BE2C (cell line): ENCODE data around the gene AIDA.

Experiments used
- DNase-seq: peaks from one replicate; pipeline ENCODE4 v3.0.0-alpha.2; 2020
- H3K27me3 ChIP-seq: fragments of 250-450 bp; sonication (Bioruptor Pico); 2 replicates; pipeline ENCODE4 v1.5.1; 2020; ENCODE audit warnings: mild to moderate bottlenecking
- H3K36me3 ChIP-seq: fragments of 250-450 bp; sonication (Bioruptor Pico); 2 replicates; pipeline ENCODE4 v1.5.1; 2020; ENCODE audit warnings: mild to moderate bottlenecking
- H3K4me1 ChIP-seq: fragments of 250-450 bp; sonication (Bioruptor Pico); 2 replicates; pipeline ENCODE4 v1.5.1; 2020
- H3K4me3 ChIP-seq: 2 replicates; pipeline ENCODE4 v1.5.1; 2011; ENCODE audit warnings: low read depth, low read length
- H3K9me3 ChIP-seq: fragments of 250-450 bp; sonication (Bioruptor Pico); 2 replicates; pipeline ENCODE4 v1.5.1; 2020
- CTCF ChIP-seq: IDR thresholded peaks from 2 replicates; pipeline ENCODE4 v1.5.1; 2012; ENCODE audit warnings: mild to moderate bottlenecking, low read depth, low read length

AIDA gene

GRCh38 chr1:222704260-222704659, 8.0 kb downstream of the AIDA start:
- no peak for TF ChIP-seq CTCF
- H3K36me3 ChIP-seq, result no peaks in the 10 kb centered on the region
- H3K27me3 ChIP-seq, result no peaks in the 10 kb centered on the region
- no peak for DNase-seq
- H3K4me3 ChIP-seq, result no peak overlapping the region
- H3K9me3 ChIP-seq, result no peaks in the 10 kb centered on the region; the same call in 1 of the 2 replicates
- H3K4me1 ChIP-seq, result no peaks in the 10 kb centered on the region

GRCh38 chr1:222702210-222702609, 10.1 kb downstream of the AIDA start:
- DNase-seq, result no peak
- Histone ChIP-seq H3K4me3 (no peak overlapping the region), H3K4me1 (no peaks in the 10 kb centered on the region), H3K36me3 (no peaks in the 10 kb centered on the region), H3K27me3 (no peaks in the 10 kb centered on the region), H3K9me3 (no peaks in the 10 kb centered on the region; the same call in 1 of the 2 replicates)
- TF ChIP-seq CTCF, result no peak

- H3K4me1 ChIP-seq, result peaks cover 5% of the 10 kb centered on the region; the same call in 1 of the 2 replicates
- peaks cover 8% of the 10 kb centered on the region; the same call in 1 of the 2 replicates for H3K36me3 ChIP-seq
- H3K9me3 ChIP-seq, result no peaks in the 10 kb centered on the region
- no peak for TF ChIP-seq CTCF
- H3K4me3 ChIP-seq, result no peak overlapping the region
- DNase-seq, result no peak
- H3K27me3 ChIP-seq, result no peaks in the 10 kb centered on the region
Observed at GRCh38 chr1:222697826-222698225, 14.5 kb downstream of the AIDA start.

- Histone ChIP-seq H3K27me3 (no peaks in the 10 kb centered on the region), H3K4me3 (no peak overlapping the region), H3K36me3 (peaks cover 8% of the 10 kb centered on the region; the same call in 1 of the 2 replicates), H3K9me3 (no peaks in the 10 kb centered on the region), H3K4me1 (peaks cover 5% of the 10 kb centered on the region; the same call in 1 of the 2 replicates)
- DNase-seq, result no peak
- TF ChIP-seq CTCF, result no peak
Observed at GRCh38 chr1:222697203-222697602, 15.1 kb downstream of the AIDA start.

GRCh38 chr1:222696741-222697140, 15.6 kb downstream of the AIDA start:
- H3K36me3 ChIP-seq, result peaks cover 8% of the 10 kb centered on the region; the same call in 1 of the 2 replicates
- no peak overlapping the region for H3K4me3 ChIP-seq
- TF ChIP-seq CTCF, result no peak
- peaks cover 5% of the 10 kb centered on the region; the same call in 1 of the 2 replicates for H3K4me1 ChIP-seq
- no peaks in the 10 kb centered on the region for H3K27me3 ChIP-seq
- no peaks in the 10 kb centered on the region for H3K9me3 ChIP-seq
- DNase-seq, result no peak

- DNase-seq, result no peak
Observed at GRCh38 chr1:222694927-222695326, 17.4 kb downstream of the AIDA start.

More at GRCh38 chr1:222694927-222695326, 17.4 kb downstream of the AIDA start:
- no peaks in the 10 kb centered on the region for H3K9me3 ChIP-seq
- H3K27me3 ChIP-seq, result no peaks in the 10 kb centered on the region
- no peak for TF ChIP-seq CTCF
- H3K4me1 ChIP-seq, result peaks cover 5% of the 10 kb centered on the region; the same call in 1 of the 2 replicates
- peaks cover 11% of the 10 kb centered on the region; the same call in 1 of the 2 replicates for H3K36me3 ChIP-seq
- no peak overlapping the region for H3K4me3 ChIP-seq
